ENCODE measurements around the gene MGME1.

The MGME1 gene, protein sequence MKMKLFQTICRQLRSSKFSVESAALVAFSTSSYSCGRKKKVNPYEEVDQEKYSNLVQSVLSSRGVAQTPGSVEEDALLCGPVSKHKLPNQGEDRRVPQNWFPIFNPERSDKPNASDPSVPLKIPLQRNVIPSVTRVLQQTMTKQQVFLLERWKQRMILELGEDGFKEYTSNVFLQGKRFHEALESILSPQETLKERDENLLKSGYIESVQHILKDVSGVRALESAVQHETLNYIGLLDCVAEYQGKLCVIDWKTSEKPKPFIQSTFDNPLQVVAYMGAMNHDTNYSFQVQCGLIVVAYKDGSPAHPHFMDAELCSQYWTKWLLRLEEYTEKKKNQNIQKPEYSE

GRCh38 chr20:17968366-17969277 is at the start of gene MGME1, which contains the start of gene SNX5:
Gene MGME1, plus strand, starts transcription at chr20:17969018. Its CDS starts 842 bp downstream, at chr20:17969860.
Gene SNX5, minus strand, starts transcription at chr20:17968794. Its CDS starts 369 bp downstream, at chr20:17968425.
- DNase-seq (ENCODE audit: low read depth) = peak; percentile 98
- TF ChIP-seq CTCF (IDR thresholded peaks at IDR 0.05; ENCODE audit: control insufficient read depth, extremely low read depth, insufficient read depth) = no peak
- H3K4me3 ChIP-seq (ENCODE audit: low read depth, low read length) = peak within 1 kb of the TSS; percentile 93

DNA sequence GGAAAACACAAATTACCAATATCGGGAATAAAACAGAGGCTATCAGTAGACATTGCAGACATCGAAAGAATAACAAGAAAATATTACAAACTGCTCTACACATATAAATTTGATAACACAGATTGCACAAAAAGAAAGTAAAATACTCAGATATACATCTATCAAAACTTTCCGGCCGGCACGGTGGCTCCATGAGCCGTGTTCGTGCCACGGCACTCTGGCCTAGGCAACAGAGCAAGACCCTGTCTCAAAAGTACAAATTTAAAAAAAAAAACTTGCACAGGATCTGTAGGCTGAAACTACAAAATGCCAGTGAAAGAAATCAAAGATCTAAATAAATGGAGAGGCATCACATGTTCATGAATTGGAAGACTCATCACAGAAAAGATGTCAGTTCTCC is 49.7 kb upstream of the MGME1 start:
- TF ChIP-seq CTCF (IDR thresholded peaks at IDR 0.05; ENCODE audit: control insufficient read depth, extremely low read depth, insufficient read depth) = no peak
- DNase-seq (ENCODE audit: low read depth) = no peak
- no peak overlapping the region for H3K4me3 ChIP-seq (ENCODE audit: low read depth, low read length)

DNA sequence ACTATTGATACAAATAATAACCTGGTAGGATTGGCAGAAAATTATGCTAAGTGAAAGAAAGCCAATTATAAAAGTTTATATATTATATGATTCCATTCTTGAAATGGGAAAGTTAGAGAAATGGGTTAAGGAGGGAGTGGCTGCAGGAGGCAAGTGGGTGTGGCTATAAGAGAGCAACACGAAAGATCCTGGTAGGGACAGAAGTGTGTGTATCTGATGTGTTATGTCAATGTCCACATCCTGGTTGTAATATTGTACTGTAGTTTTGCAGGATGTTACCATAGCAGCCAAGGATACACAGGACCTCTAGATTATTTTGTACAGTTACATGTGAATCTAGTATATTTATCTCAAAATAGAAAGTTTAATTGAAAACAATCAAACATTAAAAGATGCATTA is 47.0 kb upstream of the MGME1 start:
- no peak overlapping the region for H3K4me3 ChIP-seq (ENCODE audit: low read depth, low read length)
- no peak for DNase-seq (ENCODE audit: low read depth)
- no peak for TF ChIP-seq CTCF (IDR thresholded peaks at IDR 0.05; ENCODE audit: control insufficient read depth, extremely low read depth, insufficient read depth)

GRCh38 chr20:17925141-17925939 is 43.5 kb upstream of the MGME1 start:
- TF ChIP-seq CTCF (IDR thresholded peaks at IDR 0.05; ENCODE audit: control insufficient read depth, extremely low read depth, insufficient read depth) = no peak
- H3K4me3 ChIP-seq (ENCODE audit: low read depth, low read length) = no peak overlapping the region
- no peak for DNase-seq (ENCODE audit: low read depth)

DNA sequence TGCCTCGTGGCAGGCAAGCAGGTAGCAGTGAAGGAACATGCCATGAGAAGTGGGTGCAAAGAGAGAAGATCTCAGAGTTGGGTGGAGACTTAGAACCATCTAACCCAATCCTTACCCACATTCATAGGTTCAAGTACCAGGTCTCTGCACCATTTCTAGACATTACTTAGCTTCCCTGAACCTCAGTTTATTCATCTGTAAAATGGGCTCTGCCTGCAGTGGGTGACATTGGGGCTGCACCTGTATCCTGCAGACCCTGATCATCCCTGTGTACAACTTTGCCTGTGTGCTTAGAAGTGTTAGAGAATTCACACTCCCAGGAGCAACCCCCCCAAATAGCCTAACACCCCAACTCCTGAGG is 42.9 kb upstream of the MGME1 start:
- DNase-seq (ENCODE audit: low read depth) = no peak
- H3K4me3 ChIP-seq (ENCODE audit: low read depth, low read length) = no peak overlapping the region
- TF ChIP-seq CTCF (IDR thresholded peaks at IDR 0.05; ENCODE audit: control insufficient read depth, extremely low read depth, insufficient read depth) = no peak

DNA sequence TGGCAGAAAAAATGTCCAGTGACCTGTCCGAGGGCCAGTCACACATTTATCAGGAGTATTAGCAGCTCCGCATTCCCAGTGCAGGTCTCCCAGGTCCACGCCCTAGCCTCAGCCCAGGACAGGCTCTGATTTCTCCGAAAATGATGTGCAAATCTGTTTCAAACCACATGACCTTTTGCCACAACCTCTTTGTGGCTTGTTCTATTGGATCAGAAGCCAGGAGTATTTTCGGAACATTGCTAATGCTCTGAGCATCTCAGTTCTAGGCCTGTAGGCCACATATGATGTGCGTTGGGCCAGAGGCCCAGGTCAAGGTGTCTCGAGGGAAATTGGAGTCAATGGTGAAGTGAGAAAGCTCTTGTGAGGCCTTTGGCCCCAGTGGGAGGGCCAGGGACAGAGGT is 40.6 kb upstream of the MGME1 start:
- H3K4me3 ChIP-seq (ENCODE audit: low read depth, low read length) = no peak overlapping the region
- TF ChIP-seq CTCF (IDR thresholded peaks at IDR 0.05; ENCODE audit: control insufficient read depth, extremely low read depth, insufficient read depth) = no peak
- no peak for DNase-seq (ENCODE audit: low read depth)

Data from LNCaP clone FGC (cell line).